ENCODE measurements around the gene PRKAG3.

DNA sequence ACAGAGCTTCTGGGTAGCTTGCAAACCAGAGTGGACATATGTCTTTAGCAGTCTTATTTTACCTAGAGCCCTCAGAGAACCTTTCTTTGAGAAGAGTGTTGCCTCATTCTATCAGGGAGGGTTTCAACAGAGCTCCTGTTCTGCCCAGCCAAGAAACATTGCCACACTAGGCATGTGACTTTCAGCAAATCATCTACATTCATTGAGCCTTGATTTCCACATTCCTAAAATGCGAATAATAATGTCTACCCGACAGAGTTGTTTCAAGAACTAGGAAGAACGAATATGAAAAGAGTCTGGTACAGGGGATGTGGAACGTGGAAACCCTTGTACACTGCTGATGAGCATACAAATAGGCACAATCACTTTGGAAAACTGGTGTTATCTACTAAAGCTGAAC is 7.8 kb upstream of the PRKAG3 start:
- TF ChIP-seq, protein P1, sequence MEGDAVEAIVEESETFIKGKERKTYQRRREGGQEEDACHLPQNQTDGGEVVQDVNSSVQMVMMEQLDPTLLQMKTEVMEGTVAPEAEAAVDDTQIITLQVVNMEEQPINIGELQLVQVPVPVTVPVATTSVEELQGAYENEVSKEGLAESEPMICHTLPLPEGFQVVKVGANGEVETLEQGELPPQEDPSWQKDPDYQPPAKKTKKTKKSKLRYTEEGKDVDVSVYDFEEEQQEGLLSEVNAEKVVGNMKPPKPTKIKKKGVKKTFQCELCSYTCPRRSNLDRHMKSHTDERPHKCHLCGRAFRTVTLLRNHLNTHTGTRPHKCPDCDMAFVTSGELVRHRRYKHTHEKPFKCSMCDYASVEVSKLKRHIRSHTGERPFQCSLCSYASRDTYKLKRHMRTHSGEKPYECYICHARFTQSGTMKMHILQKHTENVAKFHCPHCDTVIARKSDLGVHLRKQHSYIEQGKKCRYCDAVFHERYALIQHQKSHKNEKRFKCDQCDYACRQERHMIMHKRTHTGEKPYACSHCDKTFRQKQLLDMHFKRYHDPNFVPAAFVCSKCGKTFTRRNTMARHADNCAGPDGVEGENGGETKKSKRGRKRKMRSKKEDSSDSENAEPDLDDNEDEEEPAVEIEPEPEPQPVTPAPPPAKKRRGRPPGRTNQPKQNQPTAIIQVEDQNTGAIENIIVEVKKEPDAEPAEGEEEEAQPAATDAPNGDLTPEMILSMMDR (conservative IDR thresholded peaks at IDR 0.05), result no peak
- no peak for TF ChIP-seq EZH2 (IDR thresholded peaks at IDR 0.05; ENCODE audit: low read depth)
